HG02970 (cell line): ENCODE data around the gene LRRC27.

Source experiments
- ATAC-seq: cut with Tn5 transposase; IDR thresholded peaks from one replicate; pipeline ENCODE4 v1.9.1; 2021; ENCODE audit warnings: mild to moderate bottlenecking, moderate library complexity, moderate number of reproducible peaks; ENCODE audit not compliant: unreplicated experiment, low FRiP score

The LRRC27 gene

DNA sequence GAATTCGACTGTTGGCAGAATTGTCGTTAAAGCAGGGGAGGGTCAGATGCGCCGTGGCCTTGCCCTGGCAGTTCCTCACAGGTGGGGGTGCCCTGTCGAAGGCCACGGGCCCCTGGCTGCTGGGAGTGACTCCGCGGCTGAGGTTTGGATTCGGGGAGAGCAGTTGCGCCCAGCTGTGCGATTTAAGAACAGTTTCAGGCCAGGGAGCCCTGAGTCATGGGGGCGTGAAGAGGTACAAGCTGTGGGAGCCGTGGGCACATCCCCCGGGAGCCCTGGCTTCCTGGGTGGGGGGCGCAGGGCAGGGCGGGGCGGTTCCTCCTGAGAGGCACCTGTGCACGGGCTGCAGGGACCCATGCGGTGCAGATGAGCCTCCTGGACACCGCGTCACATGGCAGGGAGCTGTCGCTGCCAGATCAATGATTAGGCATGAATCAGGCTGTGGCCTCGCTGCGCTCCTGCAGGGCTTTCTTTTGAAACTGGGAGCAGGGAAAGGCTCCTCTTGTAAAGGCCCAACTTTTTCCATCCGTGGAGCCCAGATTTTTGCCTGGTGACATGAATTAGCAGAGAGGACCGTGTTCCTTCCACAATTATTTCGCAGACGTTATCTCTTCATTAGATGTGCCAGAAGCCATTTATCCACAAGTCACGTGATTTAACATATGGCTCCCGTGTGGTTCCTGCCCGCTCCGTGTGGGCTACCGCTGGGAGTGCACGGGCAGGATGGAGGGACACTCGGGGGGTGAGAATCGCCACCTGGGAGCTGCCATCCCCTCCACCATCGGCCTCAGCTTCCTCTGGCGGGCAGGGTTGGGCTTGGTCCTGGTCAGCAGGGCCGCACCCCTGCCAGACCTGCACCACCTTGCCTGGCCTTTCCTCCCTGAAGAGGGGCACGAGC lies 65.9 kb downstream of the LRRC27 start:
- ATAC-seq, result no peak

DNA sequence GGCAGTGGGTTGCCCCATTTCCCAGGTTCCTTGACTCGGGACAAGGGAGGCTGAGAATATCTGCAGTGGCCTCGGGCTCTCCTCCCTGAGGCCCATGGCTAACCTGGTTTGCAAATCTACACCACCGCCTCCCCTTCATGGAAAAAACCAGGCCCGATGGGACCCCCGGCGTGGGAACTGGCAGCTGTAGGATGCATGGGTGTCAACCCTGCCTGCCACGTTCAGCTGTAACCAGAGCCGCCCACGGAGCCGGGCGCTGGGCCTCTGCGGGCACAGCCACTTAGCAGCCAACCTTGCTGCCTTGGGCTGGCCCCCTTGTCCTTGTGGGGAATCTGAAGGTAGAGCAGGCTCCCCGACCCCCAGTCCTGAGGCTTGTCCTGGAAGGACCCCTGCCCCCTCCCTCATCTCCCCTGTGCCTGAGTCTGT lies 66.6 kb downstream of the LRRC27 start:
- ATAC-seq, result no peak

DNA sequence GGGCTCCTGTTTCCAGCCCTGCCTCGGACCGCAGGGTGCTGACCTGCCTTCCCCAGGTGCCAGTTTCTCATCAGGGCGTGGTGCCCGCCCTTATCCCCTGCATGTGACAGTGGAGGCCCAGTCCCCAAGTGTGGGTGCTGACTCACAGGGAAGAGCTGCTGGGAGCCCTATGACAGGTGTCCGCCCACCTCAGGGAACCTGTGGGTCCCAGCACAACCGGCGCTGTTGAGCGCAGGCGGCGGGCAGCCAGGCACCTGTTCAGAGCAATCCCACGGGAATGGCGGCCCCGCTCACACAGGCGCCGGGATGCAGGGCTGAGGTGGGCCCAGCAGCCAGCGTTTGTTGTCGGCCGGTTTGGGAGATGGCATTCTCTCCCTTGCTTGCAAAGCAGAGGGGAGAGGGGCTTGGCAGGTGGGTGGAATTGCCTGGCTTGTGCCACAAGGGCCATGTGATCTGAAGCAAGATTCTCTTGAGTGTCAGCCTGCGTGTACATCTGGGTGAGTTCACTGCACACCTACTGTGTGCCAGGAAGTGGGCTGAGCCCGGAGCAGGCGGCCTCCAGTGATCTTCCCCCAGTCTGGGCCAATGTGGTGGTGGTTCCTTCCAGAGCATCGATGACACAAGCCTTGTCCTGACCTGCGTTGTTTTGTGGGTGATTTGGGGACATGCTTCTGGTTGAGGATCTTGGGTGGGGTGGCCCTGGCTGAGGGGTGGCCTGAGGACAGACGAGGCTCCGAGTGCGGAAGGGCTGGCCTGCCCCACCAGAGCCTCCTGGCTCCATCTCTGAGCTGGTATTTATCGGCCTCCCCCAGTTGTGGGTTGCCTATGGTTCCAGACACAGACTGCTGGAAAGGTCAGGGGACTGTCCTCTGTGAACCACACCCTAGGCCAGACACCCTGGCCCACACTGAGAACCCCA lies 67.4 kb downstream of the LRRC27 start:
- no peak for ATAC-seq

GRCh38 chr10:132400041-132400546 lies 68.1 kb downstream of the LRRC27 start:
- ATAC-seq, result no peak

DNA sequence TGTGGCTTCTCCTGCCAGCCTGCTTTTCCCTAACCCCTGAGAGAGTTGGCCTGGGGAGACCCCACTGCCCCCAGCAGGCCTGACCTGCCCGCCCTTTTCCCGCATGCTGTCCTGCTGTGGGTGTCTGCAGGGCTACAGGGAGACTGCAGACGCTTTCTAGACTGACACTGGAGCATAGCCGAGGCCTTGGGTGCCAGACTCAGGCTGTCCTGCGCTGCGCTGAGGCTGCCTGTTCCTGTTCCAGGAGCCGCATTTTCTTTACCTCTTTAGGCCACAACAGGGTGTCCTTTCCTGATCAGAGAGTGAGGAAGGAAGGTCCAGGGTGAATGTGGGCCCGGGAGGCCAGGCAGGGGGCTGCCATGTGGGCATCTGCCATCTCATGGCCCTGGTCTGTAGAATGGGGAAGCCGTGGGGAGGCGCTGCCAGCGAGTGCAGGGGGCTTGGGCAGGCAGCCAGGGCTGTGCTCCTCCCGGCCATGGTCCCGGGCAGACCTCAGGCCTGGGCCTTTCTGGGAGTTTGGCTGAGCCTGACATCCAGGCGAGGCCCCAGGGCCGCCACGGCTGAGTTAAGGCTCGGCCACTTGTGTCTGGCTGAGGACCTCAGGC lies 68.7 kb downstream of the LRRC27 start:
- ATAC-seq, result no peak

DNA sequence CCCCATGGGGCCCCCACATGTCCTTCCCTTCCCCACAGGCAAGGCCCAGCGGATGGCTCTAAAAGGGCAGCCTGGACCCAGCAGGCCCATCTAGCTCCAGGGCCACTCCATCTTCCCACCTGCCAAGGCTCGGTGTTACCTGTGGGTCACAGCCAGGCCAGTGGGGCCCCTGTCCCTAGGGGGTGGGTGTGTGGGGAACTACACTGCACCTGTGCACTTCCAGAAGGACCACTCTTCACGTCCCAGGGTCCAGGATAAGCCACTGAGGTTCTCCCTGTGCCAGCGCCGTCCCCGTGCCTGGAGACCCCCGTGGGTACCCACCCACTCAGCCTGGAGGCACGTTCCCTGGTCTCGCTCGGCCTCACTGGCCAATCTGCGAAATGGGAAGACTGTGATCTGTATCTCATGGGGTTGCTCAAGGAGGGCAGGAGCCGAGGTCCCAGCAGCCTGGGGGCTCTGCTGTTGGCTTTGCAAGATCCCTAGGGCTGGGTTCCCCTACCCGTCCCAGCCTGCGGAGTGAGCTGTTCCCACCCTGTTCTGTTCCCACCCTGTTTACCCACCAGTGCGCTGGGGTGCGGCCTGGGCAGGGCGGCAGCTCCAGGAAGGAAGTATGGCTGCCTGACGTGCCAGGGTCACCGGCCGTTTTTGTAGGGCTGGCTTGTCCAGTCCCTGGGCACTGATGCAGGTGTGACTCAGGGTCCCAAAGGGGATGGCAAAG lies 69.6 kb downstream of the LRRC27 start:
- ATAC-seq, result no peak

DNA sequence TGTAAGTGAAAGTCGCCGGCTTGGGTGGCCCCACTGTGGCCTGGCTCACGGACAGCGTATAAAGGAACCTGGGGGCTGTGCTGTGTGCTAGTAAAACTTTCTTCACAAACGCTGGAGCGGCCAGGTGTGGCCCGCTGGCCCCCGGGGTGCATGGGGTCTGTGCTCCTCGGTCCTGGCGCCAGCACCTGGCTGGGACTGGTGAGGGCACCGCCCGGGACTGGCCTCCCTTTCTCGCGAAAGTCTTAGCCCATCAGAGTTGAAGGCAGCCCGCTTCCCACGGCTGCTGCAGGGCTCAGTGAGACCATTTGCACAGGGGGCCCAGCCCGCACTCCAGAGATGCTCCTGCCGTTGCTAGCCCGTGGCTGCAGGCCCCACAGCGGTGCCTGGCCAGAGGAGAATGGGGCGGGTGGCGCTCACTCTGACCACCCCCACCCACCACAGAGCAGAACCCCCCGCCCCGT lies 70.8 kb downstream of the LRRC27 start:
- ATAC-seq, result no peak

GRCh38 chr10:132403511-132404168 lies 71.6 kb downstream of the LRRC27 start:
- ATAC-seq, result no peak

DNA sequence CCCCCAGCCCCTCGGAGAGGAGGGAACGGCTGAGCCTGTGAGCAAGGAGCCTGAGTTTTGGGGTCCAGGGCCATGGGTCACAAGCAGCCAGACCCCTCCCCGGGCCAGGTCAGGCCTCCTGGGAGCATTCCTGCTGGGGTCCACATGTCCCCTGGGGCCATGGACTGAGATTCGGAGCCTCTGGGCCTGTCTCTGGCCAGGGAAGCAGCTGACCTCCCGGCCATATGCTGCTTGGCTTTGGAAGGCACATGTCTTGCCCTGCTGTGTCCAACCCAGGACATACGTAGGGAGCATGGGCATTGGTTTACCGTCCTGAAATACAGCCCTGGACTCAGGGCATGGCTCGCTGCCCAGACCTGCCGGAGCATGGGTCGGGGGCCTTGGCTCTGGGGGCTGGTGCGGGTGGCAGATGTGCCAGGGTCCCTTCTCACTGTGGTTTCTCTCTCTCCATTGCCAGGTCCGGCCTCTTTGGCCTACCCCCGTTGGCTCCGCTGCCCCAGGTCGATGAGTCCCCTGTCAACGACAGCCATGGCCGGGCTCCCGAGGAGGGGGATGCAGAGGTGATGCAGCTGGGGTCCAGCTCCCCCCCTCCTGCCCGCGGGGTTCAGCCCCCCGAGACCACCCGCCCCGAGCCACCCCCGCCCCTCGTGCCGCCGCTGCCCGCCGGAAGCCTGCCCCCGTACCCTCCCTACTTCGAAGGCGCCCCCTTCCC lies 72.3 kb downstream of the LRRC27 start:
- no peak for ATAC-seq

DNA sequence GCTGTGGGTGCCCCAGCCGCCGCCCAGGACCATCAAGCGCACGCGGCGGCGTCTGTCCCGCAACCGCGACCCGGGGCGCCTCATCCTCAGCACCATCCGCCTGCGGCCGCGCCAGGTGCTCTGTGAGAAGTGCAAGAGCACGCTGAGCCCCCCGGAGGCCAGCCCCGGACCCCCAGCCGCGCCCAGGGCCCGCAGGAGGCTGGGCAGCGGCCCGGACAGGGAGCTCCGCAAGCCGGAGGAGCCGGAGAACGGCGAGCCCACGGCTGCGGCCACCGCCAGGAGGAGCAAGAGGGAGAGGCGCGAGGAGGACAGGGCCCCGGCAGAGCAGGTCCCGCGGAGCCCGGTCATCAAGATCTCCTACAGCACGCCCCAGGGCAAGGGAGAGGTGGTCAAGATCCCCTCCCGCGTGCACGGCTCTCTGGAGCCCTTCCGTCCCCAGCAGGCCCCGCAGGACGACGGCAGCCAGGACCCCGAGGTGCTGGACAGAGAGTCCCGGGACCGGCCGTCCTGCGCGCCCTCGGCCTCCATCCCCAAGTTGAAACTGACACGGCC lies 73.0 kb downstream of the LRRC27 start:
- no peak for ATAC-seq

- ATAC-seq, result no peak
These were observed 73.5 kb downstream of the LRRC27 start for GRCh38 chr10:132405463-132405991.

- no peak for ATAC-seq
These were observed 74.2 kb downstream of the LRRC27 start for GRCh38 chr10:132406181-132406580.

DNA sequence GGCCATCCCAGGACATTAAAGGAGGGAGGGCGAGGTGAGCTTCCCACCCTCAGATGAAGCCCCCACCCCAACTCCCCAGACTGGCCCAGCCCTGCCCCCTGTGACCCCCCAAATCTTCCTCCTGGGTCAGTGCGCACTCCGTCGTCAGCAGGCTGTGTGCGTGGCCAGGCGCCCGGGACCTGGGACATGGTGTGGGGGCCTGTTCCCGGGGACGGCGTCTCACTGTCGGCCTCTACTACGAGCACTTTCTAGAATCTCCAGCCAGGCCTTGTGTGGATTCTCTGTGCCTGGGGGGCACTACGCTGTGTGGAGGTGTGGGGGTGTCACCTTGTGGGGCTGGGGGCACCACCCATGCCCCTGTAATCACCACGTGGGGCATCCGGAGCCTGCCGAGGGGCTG lies 74.8 kb downstream of the LRRC27 start:
- no peak for ATAC-seq

DNA sequence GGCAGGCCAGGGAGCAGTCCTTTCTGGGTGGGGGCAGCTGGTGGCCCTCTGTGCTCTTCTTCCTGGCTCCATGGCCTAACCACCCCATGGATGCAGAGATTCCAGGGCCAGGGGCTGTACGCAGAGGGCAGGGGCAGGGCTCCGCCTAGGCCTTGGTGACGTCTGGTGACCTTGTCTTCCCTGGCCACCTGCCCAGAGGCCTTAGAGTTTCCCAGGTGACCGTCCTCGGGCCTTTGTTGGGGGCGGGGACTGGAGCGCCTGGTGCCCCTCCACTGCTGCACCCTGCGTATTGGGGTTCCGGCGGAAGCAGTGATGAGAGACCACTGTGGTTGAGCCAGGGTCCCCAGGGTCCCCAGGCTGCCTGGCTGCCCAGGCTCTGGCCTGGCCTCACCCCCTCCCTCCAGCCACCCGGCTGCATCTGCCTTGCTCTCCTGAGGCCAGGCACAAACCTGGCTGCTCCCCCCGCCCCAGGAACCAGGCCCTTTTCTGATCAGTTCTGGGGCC lies 75.3 kb downstream of the LRRC27 start:
- no peak for ATAC-seq

DNA sequence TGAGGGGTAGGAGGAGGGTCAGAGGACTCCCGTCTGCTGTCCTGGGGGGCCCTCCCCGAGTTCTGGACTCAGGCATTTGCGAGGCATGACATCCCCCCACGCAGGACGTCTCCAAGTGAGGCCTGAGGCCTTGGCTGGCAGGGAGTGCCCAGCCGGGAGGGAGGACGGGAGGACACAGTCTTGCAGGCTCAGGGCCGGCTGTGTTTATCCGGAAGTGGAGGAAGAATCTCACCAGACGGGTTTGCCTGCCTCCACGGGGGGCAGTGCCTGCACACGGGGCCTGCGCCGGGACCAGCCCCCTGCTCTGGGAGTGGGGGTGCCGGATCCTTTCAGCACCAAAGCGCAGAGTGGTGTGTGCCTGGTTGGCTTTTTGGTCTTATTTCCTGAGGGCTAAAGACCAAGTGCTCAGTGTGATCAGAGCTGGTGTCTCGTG lies 75.9 kb downstream of the LRRC27 start:
- no peak for ATAC-seq

DNA sequence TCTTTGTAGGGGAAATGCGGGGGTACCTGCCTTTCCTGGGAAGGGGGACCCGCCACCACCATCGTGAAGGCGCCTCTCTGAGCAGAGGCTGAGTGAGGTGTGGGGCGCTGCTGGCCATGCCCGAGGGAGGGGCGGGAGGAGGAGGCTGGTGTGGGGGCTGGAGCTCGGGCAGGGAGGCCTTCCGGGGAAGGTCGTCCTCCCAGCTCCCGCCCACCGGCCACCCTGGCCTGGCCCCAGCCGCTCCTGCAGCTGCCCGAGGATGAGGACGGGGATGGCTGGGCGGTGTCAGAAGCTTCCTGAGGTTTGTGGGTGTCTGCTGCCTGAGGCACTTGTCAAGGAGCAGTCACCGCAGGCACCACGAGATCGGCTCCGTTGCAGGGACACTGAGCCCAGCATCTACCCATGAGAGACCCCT lies 76.4 kb downstream of the LRRC27 start:
- ATAC-seq, result no peak

DNA sequence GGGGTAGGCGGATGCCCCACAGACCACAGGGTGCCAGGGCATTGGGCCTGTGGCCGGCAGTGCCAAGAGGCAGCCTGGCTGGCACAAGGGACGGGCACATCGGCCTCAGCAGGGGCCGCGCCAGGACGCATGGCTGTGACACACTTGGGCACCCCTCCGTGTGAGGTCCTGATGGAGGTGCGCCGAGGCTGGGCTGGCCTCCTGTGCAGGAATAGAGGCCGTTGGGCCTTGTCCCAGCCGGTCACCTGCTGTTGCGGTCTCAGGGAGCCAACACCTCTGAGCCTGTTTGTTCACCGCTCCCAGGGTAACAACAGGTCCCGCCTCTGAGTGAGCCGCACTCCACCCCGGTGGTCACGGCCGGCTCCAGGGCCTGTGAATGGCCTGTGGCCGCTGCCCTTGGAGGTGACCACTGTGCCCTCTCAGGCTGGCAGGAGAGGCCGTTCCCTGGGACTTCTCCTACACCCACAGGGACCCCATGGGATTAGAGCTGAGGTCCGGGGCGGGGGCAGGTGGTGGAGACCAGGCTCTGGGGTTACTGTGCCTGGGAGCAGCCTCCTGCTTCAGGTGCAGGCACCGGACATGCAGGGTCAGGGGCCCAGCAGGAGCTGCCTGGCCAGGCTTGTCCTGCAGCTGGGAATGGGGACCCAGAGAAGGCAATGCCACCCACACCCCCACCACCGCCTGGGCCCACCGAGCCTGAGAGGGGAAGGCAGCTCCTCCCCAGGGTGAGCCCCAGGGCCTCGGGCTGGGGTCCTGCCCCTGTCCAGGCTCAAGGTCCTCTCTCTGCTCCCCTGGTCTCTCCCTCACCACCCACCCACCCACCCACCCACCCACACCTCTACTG lies 77.1 kb downstream of the LRRC27 start:
- no peak for ATAC-seq
